ENCODE data around the gene RGPD6.
"Not testable (repeated sequence)": the region's sequence is repeated elsewhere in the genome, so short reads cannot be mapped to it uniquely, and the experiment has no call there.

DNA sequence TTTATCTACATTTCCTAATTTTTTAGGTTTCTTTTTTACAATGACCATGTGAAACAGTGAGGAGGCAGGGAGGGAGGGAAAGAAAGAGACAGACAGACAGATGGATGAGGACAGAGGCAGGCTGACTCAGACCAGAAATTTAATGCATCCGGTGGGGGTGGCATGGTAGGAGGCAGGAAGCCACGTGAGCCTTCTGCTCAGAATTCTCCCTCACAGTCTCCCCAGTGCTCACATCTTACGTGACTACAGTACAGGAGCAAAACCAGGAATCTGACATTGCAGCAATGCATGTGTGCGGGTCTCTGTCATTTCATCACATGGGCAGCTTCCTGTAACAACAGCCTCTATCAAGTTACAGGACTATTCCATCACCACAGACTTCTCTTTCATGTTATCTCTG lies 102.1 kb downstream of the RGPD6 start:
- TF ChIP-seq, protein P1, sequence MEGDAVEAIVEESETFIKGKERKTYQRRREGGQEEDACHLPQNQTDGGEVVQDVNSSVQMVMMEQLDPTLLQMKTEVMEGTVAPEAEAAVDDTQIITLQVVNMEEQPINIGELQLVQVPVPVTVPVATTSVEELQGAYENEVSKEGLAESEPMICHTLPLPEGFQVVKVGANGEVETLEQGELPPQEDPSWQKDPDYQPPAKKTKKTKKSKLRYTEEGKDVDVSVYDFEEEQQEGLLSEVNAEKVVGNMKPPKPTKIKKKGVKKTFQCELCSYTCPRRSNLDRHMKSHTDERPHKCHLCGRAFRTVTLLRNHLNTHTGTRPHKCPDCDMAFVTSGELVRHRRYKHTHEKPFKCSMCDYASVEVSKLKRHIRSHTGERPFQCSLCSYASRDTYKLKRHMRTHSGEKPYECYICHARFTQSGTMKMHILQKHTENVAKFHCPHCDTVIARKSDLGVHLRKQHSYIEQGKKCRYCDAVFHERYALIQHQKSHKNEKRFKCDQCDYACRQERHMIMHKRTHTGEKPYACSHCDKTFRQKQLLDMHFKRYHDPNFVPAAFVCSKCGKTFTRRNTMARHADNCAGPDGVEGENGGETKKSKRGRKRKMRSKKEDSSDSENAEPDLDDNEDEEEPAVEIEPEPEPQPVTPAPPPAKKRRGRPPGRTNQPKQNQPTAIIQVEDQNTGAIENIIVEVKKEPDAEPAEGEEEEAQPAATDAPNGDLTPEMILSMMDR (IDR thresholded peaks at IDR 0.05), result not testable (repeated sequence)
- not testable (repeated sequence) for TF ChIP-seq POLR2A (IDR thresholded peaks at IDR 0.05)
